ENCODE data around the gene FOXA2.

Gene FOXA2

GRCh38 chr20:22536141-22536828 is 48.1 kb downstream of the FOXA2 start:
- no peak for DNase-seq

GRCh38 chr20:22535483-22535882 is 48.9 kb downstream of the FOXA2 start:
- DNase-seq: no peak

- no peak for DNase-seq
These were observed 50.3 kb downstream of the FOXA2 start for GRCh38 chr20:22533823-22534751.

GRCh38 chr20:22532598-22532997 is 51.8 kb downstream of the FOXA2 start:
- DNase-seq: no peak

GRCh38 chr20:22531756-22532155 is 52.6 kb downstream of the FOXA2 start:
- no peak for DNase-seq

GRCh38 chr20:22531056-22531615 is 53.2 kb downstream of the FOXA2 start:
- no peak for DNase-seq

All from NCI-H510A treated with DMSO at 0.1 percent for 48 hours (cell line).